HCT116 (cell line): ENCODE measurements around the gene ZSCAN5A. TPM values are rescaled to one million over a fixed set of nuclear protein-coding genes. Genes with fewer than 3 reads are reported as not detected.
"Not testable (repeated sequence)": the region's sequence is repeated elsewhere in the genome, so short reads cannot be mapped to it uniquely, and the experiment has no call there.

Source experiments
- ATAC-seq: fragments of 200-7000 bp; cut with Tn5 transposase; 2 replicates; pipeline ENCODE4 v1.9.1; 2020; ENCODE audit warnings: mild to moderate bottlenecking, moderate library complexity
- BruUV-seq: library from RNA; stranded (reverse); fragments of 400-500 nt; replicated peaks from 2 replicates; lab custom pipeline; 2021; lab: Mats Ljungman, UMichigan
- CTCF ChIA-PET: fragments of 300-600 bp; sonication (Branson Sonifier 250); formaldehyde crosslinking; loops from one replicate; lab custom pipeline; 2021; ENCODE audit warnings: antibody characterized with exemption; lab: Charles Lee
- POLR2A ChIA-PET: fragments of 300-600, 350-600 bp; sonication (Branson Sonifier 250); formaldehyde crosslinking; loops from one replicate; lab custom pipeline; 2021; ENCODE audit warnings: antibody characterized with exemption; lab: Charles Lee
- RAD21 ChIA-PET, 2 experiments: fragments of 300-600 bp; sonication (Branson Sonifier 250); formaldehyde crosslinking; loops; one replicate each; lab custom pipeline; 2023; ENCODE audit warnings: low total read pairs in 2 of 2; ENCODE audit not compliant: uncharacterized antibody in 2 of 2, unreplicated experiment in 2 of 2, low non-redundant PET in 1 of 2; lab: Charles Lee
- DNase-seq: peaks from one replicate; pipeline ENCODE4 v3.0.0-alpha.2; 2010; ENCODE audit warnings: low read depth, low spot score
- H2AFZ ChIP-seq: fragments of 200-600 bp; shearing (Covaris generic), sonication (generic); 2 replicates; pipeline ENCODE4 v1.6.1; 2017; ENCODE audit warnings: low read depth, mixed run types, mixed read lengths, antibody characterized with exemption, low read length; ENCODE audit not compliant: poor library complexity, severe bottlenecking
- H3K27ac ChIP-seq: 2 replicates; pipeline ENCODE4 v1.5.1; 2012; ENCODE audit warnings: low read depth, low read length
- H3K27me3 ChIP-seq: fragments of 200-600 bp; sonication (generic); 2 replicates; pipeline ENCODE4 v1.6.1; 2016; ENCODE audit warnings: mixed run types, low read length, mixed read lengths; ENCODE audit not compliant: insufficient read depth
- H3K36me3 ChIP-seq, 2 experiments: fragments of 200-500 bp in 1 of 2; fragments of 200-600 bp in 1 of 2; sonication (Bioruptor generic) in 1 of 2; sonication (generic) in 1 of 2; 2 replicates each; pipeline versions ENCODE4 v1.5.1 to v1.6.1; 2014 to 2016; ENCODE audit warnings: low read length in 2 of 2, inconsistent platforms in 1 of 2, mixed read lengths in 1 of 2, mixed run types in 1 of 2; ENCODE audit not compliant: insufficient read depth in 2 of 2, control insufficient read depth in 1 of 2
- H3K4me1 ChIP-seq, 2 experiments: fragments of 200-600 bp in 1 of 2; sonication (generic) in 1 of 2; 2 replicates each; pipeline versions ENCODE4 v1.5.1 to v1.6.1; 2012 to 2017; ENCODE audit warnings: low read length in 2 of 2, inconsistent platforms in 1 of 2, mild to moderate bottlenecking in 1 of 2, mixed read lengths in 1 of 2, mixed run types in 1 of 2, moderate library complexity in 1 of 2; ENCODE audit not compliant: insufficient read depth in 2 of 2, control insufficient read depth in 1 of 2
- H3K4me2 ChIP-seq: fragments of 200-600 bp; sonication (generic); 2 replicates; pipeline ENCODE4 v1.6.1; 2017; ENCODE audit warnings: mixed run types, low read length, mixed read lengths
- H3K4me3 ChIP-seq, 2 experiments: fragments of 200-600 bp in 1 of 2; sonication (generic) in 1 of 2; replicated peaks in 1 of 2; 2 replicates each; pipeline ENCODE4 v1.5.1; 2011 to 2016; ENCODE audit warnings: low read length in 2 of 2, control low read depth in 1 of 2, low read depth in 1 of 2, mild to moderate bottlenecking in 1 of 2, mixed read lengths in 1 of 2, mixed run types in 1 of 2
- H3K79me2 ChIP-seq: fragments of 200-600 bp; sonication (generic); 2 replicates; pipeline ENCODE4 v1.6.1; 2017; ENCODE audit warnings: mild to moderate bottlenecking, mixed run types, low read length, moderate library complexity, mixed read lengths; ENCODE audit not compliant: insufficient read depth
- H3K9ac ChIP-seq: fragments of 200-600 bp; sonication (generic); 2 replicates; pipeline ENCODE4 v1.6.1; 2016; ENCODE audit warnings: low read length, mixed read lengths
- H3K9me2 ChIP-seq: fragments of 200-600 bp; sonication (generic), shearing (Covaris generic); 2 replicates; pipeline ENCODE4 v1.6.1; 2017; ENCODE audit warnings: mixed run types, mild to moderate bottlenecking, moderate library complexity; ENCODE audit not compliant: insufficient read depth
- H3K9me3 ChIP-seq, 2 experiments: fragments of 200-500 bp in 1 of 2; fragments of 200-600 bp in 1 of 2; sonication (Bioruptor generic) in 1 of 2; sonication (generic) in 1 of 2; 2 replicates each; pipeline ENCODE4 v1.6.1; 2014 to 2017; ENCODE audit warnings: low read length in 2 of 2, mixed read lengths in 2 of 2, inconsistent platforms in 1 of 2, low read depth in 1 of 2, mild to moderate bottlenecking in 1 of 2, mixed run types in 1 of 2, moderate library complexity in 1 of 2; ENCODE audit not compliant: control insufficient read depth in 1 of 2, insufficient read depth in 1 of 2
- H4K20me1 ChIP-seq: fragments of 200-600 bp; sonication (generic), shearing (Covaris generic); 2 replicates; pipeline ENCODE4 v1.6.1; 2017; ENCODE audit warnings: mixed run types, mild to moderate bottlenecking, moderate library complexity; ENCODE audit not compliant: insufficient read depth
- CEBPB ChIP-seq: IDR thresholded peaks from 2 replicates; pipeline ENCODE4 v1.6.1; 2012; ENCODE audit warnings: low read depth
- CTCF ChIP-seq, 3 experiments: fragments of 200-600 bp in 1 of 3; sonication (generic) in 1 of 3; IDR thresholded peaks in 2 of 3; conservative IDR thresholded peaks in 1 of 3; 2 replicates each; pipeline ENCODE4 v1.5.1; 2012 to 2017; ENCODE audit warnings: low read depth in 2 of 3, low read length in 2 of 3, antibody characterized with exemption in 1 of 3, borderline replicate concordance in 1 of 3, control low read depth in 1 of 3, mild to moderate bottlenecking in 1 of 3, mixed read lengths in 1 of 3, mixed run types in 1 of 3, moderate library complexity in 1 of 3; ENCODE audit not compliant: insufficient read depth in 1 of 3
- EGR1 ChIP-seq: IDR thresholded peaks from 2 replicates; pipeline ENCODE4 v1.6.1; 2012; ENCODE audit warnings: low read depth
- EZH2 ChIP-seq: fragments of 200-600 bp; sonication (generic); IDR thresholded peaks from 2 replicates; pipeline ENCODE4 v1.6.1; 2017; ENCODE audit warnings: antibody characterized with exemption, mixed run types
- FOSL1 ChIP-seq: IDR thresholded peaks from 2 replicates; pipeline ENCODE4 v1.6.1; 2012; ENCODE audit warnings: low read depth
- JUND ChIP-seq: IDR thresholded peaks from 2 replicates; pipeline ENCODE4 v1.6.1; 2012
- POLR2A ChIP-seq: IDR thresholded peaks from 2 replicates; pipeline ENCODE4 v1.7.0; 2011; ENCODE audit warnings: borderline replicate concordance; ENCODE audit not compliant: insufficient read depth, insufficient read length; ENCODE audit errors: extremely low read depth
- POLR2AphosphoS5 ChIP-seq: IDR thresholded peaks from 2 replicates; pipeline ENCODE4 v1.6.1; 2011; ENCODE audit warnings: mild to moderate bottlenecking, low read depth, low read length, moderate library complexity
- RAD21 ChIP-seq: IDR thresholded peaks from 2 replicates; pipeline ENCODE4 v1.6.1; 2012; ENCODE audit warnings: low read depth, mild to moderate bottlenecking
- REST ChIP-seq: IDR thresholded peaks from 2 replicates; pipeline ENCODE4 v1.6.1; 2012; ENCODE audit warnings: low read depth
- SRF ChIP-seq: IDR thresholded peaks from 2 replicates; pipeline ENCODE4 v1.6.1; 2012; ENCODE audit warnings: low read depth
- YY1 ChIP-seq: IDR thresholded peaks from 2 replicates; pipeline ENCODE4 v1.6.1; 2011; ENCODE audit warnings: low read length, low read depth, moderate library complexity, mild to moderate bottlenecking; ENCODE audit not compliant: insufficient replicate concordance; ENCODE audit errors: extremely low read depth
- ZFX ChIP-seq: fragments of 450-650 bp; IDR thresholded peaks from 2 replicates; pipeline ENCODE4 v1.6.1; 2017
- ZNF274 ChIP-seq: fragments of 200-500 bp; sonication (Bioruptor generic); IDR thresholded peaks from 2 replicates; pipeline ENCODE4 v1.6.1; 2014; ENCODE audit warnings: mild to moderate bottlenecking, low read depth, low read length, inconsistent platforms
- intact Hi-C: fragments of 100-400 bp; cut with micrococcal nuclease; formaldehyde crosslinking; loops from 2 replicates; pipeline ENCODE4 v1.10.0; 2022
- total RNA-seq: library from RNA; stranded (reverse); gene quantifications from one replicate; pipeline ENCODE4 v1.2.1, GENCODE V29; 2021; ENCODE audit not compliant: unreplicated experiment

ZSCAN5A gene
- total RNA-seq, 1 experiment from 2014 or later, result 9.2 TPM

DNA sequence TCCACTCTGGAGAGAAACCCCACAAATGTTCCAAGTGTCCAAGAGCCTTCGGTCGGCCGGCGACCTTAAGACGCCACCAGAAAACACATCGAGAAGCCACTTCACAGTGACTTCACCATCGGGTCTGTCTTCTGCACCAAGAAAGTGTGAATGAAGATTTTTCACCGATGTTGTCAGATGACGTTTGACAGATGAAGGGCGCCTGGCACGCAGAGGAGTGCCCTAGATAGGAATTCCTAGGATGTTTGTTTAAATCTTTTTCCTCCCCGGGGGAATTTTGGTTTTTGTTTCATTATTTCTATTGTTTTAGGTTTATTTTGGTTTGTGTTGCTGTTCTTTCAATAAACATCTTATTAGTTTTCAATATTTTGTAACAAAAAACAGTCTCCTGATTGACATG is 105.5 kb downstream of the ZSCAN5A start (continued):
- TF ChIP-seq SRF, result no peak

DNA sequence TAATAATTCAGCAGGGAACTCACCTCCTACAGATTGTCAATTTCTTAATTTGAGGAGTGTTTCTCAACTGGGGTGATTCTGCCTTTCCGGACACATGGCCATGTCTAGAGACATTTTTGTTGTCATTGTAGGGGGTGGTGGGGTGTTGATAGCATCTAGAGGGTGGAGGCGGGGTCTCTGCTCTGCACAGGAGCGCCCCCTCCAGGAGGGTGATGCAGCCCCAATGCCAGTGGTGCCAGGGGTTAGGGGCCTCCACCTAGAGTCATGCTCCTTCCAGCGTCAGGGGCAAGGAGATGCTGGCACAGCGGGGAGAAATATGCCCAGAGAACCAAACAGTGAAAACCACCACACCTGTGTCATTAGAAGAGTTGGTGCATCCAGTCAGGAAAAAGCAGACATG is 107.1 kb downstream of the ZSCAN5A start:
- H3K9ac ChIP-seq, BruUV-seq, H4K20me1 ChIP-seq, RAD21 ChIA-PET, H3K4me3 ChIP-seq, H3K9me3 ChIP-seq, H3K36me3 ChIP-seq, H2AFZ ChIP-seq, H3K4me2 ChIP-seq, intact Hi-C loops, H3K27me3 ChIP-seq, H3K79me2 ChIP-seq, H3K27ac ChIP-seq, POLR2A ChIA-PET, CTCF ChIA-PET, H3K9me2 ChIP-seq, H3K4me1 ChIP-seq, DNase-seq: not testable (repeated sequence)
- 0 out of 6 replicates have a peak, but pooled peaks of 1 of the 3 experiments have one; percentile 8 for TF ChIP-seq CTCF (IDR thresholded peaks at IDR 0.05 in 2 of 3, conservative IDR thresholded peaks at IDR 0.05 in 1 of 3; ENCODE audit: borderline replicate concordance in 1 of 3, insufficient read depth in 1 of 3, low read depth in 2 of 3, low read length in 2 of 3)
- peak; percentile 49 for ATAC-seq

GRCh38 chr19:56201973-56202372 is 112.7 kb downstream of the ZSCAN5A start, which contains the start of gene ZSCAN5C:
TSS of gene ZSCAN5C (plus strand) at chr19:56202273. CDS start at chr19:56205914, 3,641 bp downstream.
- H3K27me3 ChIP-seq, result peaks cover 8% of the 10 kb centered on the region
- H3K9ac ChIP-seq, result no peak within 1 kb of the TSS
- H3K79me2 ChIP-seq, result no peaks in the 10 kb centered on the region
- H3K9me3 ChIP-seq, result no peaks in the 10 kb centered on the region
- no TSS peak for BruUV-seq
- no peak within 1 kb of the TSS for H2AFZ ChIP-seq
- no peaks in the 10 kb centered on the region for H3K9me2 ChIP-seq
- no peak for ATAC-seq
- intact Hi-C loops, result no loop called here
- ChIA-PET CTCF (no interaction called here), RAD21 (no interaction called here), POLR2A (no interaction called here)
- no peaks in the 10 kb centered on the region for H4K20me1 ChIP-seq
- DNase-seq, result no peak
- H3K4me3 ChIP-seq, result no peak within 1 kb of the TSS
- no peak within 1 kb of the TSS for H3K4me2 ChIP-seq
- TF ChIP-seq POLR2AphosphoS5, result no peak
- TF ChIP-seq POLR2A, result no peak
- TF ChIP-seq JUND, result no peak
- TF ChIP-seq RAD21, result no peak
- TF ChIP-seq EGR1, result no peak
- TF ChIP-seq EZH2, result no peak
- TF ChIP-seq ZNF274, result no peak
- TF ChIP-seq REST, result no peak
- TF ChIP-seq CEBPB, result no peak
- TF ChIP-seq ZFX, result no peak
- TF ChIP-seq FOSL1, result no peak
- TF ChIP-seq YY1, result no peak
- H3K4me1 ChIP-seq, result no peaks in the 10 kb centered on the region
- H3K27ac ChIP-seq, result no peak within 1 kb of the TSS
- no peaks in the 10 kb centered on the region for H3K36me3 ChIP-seq
